Measurements from ENCODE around the gene HSPA6.
"Not testable (repeated sequence)": the region's sequence is repeated elsewhere in the genome, so short reads cannot be mapped to it uniquely, and the experiment has no call there.

The HSPA6 gene

DNA sequence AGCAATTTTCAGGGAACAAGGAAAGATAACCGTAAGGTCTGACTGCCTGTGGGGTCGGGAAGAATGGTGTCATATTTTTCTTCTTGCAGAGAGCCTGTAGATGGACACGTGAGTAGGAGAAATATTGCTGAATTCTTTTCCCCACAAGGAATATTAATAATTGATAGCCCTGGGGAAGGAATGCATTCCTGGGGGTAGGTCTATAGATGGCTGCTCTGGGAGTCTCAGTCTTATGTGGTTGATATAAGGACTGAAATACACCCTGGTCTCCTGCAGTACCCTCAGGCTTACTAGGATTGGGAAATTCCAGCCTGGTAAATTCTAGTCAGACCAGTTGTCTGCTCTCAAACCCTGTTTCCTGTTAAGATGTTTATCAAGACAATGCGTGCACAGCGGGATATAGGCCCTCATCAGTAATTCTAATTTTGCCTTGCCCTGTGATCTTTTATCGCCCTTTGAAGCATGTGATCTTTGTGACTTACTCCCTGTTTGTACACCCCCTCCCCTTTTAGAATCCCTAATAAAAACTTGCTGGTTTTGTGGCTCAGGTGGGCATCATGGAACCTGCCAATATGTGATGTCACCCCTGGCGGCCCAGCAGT lies 12.8 kb downstream of the HSPA6 start:
- DNase-seq = not testable (repeated sequence)

DNA sequence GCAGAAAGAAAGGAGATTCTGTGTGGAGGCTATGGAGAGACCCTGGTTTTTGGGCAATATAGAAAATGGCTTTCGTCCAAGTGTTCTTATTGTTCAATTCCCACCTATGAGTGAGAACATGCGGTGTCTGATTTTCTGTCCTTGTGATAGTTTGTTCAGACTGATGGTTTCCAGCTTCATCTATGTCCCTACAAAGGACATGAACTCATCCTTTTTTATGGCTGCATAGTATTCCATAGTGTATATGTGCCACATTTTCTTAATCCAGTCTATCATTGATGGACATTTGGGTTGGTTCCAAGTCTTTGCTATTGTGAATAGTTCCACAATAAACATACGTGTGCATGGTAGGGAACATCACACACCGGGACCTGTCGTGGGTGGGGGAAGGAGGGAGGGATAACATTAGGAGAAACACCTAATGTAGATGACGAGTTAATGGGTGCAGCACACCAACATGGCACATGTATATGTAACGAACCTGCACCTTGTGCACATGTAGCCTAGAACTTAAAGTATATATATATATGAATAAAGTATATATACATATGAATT lies 14.7 kb downstream of the HSPA6 start:
- not testable (repeated sequence) for DNase-seq

DNA sequence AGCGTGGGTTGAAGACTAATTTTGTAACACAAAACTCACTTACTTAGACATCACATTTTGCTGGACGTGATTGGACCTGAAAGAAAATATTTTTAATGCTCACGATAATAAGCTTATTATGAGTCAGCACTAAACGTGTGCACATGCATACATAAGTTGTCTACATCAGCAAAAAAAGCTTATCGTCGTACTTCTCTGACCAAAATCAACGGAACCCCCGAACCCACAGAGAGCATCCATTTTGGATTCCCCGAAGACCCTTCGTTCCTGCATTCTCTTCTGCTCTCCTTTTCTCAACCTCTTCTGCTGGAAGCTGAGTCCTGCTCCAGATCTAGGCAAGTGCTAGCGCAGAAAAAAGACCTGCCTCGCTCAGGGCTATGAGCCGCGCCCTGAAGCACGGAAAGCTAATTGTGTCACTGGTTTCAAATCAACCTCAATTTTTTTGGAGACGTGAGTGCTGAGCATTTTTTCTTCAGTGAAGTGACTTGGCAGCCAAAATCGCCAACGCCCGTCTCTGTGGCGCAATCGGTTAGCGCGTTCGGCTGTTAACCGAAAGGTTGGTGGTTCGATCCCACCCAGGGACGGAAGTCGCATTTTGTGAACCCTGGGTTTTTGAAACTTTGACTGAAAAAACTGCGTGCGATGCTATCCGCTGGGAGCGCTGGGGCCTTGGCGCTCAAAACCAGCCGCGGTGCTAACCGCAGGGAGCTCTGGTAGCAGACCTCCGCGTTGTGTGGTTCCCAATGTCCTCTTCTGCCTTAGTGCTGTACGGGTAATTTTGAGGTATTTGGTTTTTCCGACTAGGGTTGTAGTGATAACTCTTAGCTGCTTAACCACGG lies 15.6 kb downstream of the HSPA6 start:
- DNase-seq = peak; percentile 90

DNA sequence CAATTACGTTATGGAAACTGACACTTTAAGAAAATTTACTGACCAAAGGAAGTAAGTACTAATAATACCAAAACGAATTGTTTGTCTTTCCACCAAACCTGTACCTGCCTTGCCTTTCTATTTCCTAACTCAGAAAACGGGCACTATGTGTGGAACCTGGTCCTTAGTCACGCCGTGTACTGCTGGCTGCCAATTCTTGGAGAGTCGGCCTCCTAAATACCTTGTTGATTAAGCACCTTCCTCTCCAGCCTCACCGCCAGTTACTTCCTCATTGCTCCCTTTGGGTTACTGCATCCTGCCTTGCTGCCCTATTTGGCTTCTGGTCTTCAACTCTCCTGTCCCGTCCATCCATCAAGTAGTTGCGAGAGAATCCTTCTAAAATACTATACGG lies 16.2 kb downstream of the HSPA6 start:
- DNase-seq = not testable (repeated sequence)

DNA sequence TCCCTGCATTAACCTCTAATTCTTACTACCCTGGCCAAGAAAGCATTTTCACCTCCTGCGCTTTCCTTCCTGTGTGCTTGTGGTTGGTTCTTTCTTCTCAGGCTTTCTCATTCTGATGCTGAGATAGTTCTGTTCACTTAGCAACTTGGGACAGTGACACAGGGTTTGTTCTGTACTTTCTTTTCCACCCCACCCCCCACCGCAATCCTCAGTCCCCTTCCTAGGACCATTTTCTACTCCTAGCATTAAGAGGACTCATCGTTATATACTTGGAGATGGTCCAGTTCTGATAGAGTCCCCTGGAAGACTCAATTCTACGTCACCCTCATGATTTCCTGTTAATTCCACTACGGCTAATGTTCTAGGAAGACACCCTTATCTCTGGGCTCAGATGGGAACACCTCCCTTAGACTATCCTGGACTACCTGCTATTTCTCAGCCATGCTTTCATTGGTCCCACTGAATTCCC lies 17.8 kb downstream of the HSPA6 start:
- not testable (repeated sequence) for DNase-seq

DNA sequence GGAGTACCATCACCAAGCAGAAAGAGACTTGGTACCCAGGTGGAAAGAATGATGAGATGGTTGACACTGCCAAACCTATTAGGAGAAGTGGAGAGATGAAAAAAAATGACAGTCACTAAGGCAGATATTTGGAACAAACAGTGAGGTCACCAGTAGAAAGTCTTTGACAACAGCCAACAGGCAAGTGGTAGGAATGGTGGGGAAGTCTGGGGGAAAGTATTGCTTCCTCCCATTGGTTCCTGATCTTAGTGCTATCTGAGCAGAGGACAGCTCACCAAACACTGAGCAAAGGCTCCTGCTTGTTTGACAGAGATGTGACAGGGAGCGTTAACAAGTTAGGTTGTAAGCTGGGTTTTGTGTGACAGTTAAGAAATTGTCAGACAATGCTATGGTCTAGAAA lies 18.8 kb downstream of the HSPA6 start:
- DNase-seq = not testable (repeated sequence)

DNA sequence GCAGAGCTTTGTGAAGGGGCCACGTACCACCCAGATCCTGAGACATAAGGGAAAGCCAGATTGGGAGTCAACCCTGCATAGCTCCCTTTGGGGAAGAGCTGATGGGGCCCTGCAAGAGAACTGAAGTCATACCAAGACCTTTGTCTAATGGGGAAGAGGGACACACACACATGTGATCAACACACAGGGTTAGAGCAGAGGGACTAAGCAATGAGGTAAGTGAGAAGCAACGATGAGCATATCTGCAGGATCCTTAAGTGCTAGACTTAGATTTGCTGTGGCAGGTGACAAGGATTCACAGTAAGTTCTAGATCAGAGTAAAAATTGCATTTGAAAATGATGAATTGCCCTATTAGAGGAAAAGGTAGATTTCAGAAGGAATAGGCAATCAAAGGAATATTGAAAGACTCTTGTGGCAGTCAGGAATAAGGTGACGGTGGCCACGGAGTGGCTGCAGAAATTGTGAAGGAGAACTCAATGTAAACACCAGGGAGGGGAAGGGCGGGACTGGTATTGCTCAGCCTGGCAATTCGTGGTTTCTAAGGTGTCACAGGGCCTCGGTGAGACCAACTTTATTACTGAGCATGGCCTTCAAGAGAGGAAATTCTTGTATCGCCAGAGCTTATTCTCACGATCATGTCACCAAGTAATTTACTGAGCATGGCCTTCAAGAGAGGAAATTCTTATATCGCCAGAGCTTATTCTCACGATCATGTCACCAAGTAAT lies 20.8 kb downstream of the HSPA6 start:
- DNase-seq = not testable (repeated sequence)

DNA sequence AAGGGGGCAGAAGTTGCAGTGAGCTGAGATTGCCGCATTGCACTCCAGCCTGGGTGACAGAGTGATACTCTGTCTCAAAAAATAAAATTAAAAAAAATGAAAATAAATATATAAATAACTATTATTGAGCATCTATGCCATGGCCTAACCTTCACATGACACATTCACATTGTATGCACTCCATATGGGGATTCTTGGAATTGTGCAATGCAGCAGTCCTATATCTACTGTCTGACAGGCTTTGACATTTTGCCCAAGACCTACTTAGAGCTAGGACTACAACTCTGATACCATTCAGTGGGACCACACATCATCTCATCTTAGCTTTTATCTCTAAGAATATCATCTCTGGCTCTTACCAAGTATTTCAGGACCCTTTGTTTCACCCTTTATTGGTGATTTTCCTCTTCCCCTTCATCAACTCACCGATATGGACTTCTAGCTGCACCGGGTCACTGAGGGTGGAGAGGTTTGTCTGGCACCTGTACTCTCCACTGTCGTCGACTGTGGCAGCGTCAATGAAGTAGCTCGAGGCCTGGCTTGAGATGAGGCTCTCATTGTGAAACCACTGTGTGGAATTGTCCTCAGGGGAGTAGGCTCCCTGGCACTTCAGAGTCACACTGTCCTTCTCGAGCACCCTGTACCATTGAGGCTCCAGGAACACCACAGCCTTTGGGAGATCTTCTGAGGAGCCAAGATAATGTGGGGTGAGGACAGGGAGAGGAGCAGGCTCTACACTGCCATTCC lies 23.8 kb downstream of the HSPA6 start:
- not testable (repeated sequence) for DNase-seq

DNA sequence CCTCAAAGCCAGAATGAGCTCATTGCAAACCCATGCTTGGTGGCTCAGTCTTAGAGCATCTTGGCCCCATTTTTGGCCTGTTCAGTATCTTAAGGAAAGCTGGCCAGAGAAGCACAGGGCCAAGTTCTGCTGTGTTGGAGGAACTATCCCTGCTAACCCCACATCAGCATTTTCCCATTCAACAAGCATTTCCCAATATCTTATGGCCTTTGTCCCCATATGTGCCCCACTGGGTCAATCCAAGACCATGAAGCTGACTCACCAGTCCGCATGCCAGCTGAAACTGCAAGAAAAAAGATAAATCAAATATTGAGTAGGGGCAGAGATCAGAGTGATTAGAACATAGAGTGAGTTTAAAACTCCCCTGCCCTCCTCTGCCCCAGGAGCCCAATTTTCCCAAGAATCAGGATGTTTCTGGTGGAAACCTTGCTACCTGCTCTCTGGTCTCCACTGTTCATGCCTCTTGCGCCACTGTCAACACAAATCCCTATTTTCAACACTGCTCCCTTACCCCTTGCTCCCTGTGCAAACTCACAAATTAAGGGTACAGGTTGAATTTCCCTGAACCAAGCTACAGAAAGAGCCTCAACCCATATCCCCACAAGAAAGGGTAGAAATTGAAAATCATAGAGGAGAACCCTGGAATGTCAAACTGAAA lies 24.5 kb downstream of the HSPA6 start:
- not testable (repeated sequence) for DNase-seq

DNA sequence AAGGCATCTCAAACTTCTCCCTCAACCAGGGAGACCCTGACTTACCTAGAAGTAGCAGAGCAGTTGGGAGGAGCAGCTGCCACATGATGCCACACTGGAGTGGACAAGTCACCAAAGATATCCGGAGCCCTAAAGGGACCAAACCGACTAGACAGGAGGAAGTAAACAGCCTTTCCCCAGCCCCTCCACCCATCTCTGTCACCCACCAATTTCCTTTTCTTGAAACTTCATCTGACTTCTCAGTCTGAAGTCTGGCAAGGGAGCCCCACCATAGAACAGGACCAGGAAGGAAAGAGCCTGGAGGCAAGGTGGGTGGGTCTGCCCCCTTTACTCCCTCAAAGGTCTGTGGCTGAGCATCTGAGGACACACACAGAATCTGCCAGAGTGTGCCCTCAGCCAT lies 25.3 kb downstream of the HSPA6 start, which contains the start of gene FCGR3A:
Gene FCGR3A, minus strand, starts transcription at position 167 of the 400 bp plus-strand sequence. Its CDS starts 82 bp downstream, at position 85.
- no peak for DNase-seq

DNA sequence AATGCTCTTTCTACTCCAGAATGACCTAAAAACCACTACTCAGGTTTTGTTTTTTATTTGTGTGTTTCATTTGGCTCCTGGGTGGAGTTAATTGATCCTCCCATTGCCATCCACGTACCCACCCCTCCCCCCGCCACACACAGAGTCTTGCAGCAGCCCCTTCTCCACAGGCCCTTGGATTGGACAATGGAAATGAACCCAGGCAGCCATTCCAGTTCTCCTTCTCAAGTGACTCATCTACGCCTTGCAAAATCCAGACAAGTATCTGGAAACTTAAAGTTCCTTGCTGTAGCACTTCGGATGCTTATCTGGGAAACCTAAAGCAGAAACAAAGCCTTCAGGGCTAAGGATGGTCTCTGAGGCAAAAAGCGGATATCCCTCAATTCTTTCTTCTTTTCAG lies 26.6 kb downstream of the HSPA6 start:
- not testable (repeated sequence) for DNase-seq

DNA sequence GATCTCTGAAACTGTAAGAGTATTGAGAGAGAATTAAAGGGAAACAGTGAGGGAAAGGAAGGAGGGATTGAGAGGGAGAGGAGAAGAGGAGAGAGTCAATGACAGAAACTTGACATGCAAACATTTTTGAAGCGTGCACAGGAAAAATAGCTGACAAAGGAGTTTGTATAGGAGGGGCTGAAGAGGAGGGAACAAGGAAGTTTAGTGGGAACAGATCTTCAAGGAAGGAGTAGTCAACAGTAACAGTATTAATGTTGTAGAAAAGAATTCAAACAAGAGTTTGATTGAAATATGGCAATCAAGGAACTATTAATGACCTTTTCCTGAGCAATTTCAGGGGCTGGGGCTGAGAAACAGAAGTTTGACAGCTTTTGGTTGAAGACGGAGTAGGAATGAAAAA lies 29.3 kb downstream of the HSPA6 start:
- DNase-seq = not testable (repeated sequence)

DNA sequence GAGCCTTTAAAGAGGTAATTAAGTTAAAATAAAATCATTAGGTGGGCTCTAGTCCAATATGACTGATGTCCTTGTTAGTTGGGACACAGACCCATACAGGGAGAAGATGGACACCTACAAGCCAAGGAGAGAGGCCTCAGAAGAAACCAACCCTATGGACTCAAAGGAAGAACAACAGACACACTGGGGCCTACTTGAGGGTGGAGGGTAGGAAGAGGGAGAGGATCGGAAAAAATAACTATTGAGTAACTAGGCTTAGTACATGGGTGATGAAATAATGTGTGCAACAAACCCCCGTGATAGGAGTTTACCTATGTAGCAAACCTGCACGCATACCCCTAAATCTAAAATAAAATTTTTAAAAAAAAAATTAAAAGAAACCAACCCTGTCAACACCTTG lies 30.0 kb downstream of the HSPA6 start:
- DNase-seq = not testable (repeated sequence)

DNA sequence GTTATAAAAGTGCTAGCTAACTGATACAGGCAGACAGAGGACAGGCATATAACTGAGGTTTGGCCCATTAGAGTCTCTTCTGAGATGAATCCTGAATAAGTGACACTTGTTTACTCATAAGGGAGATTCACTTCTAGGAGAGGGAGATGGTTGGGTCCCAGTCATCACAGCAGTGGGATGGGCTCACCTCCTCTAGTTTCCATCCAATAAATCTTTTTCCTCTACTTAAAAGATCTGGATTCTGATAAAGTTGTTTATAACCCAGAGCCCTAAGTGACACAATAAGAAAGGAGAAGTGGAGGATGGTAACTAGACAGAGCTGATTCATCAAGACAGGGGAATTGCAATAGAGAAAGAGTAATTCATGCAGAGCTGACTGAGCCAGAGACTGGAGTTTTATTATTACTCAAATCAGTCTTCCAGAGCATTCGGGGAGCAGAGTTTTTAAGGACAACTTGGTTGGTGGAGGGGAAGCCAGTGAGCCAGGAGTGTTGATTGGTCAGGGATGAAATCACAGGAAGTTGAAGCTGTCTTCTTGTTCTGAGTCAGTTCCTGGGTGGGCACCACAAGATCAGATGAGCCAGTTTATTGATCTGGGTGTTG lies 30.6 kb downstream of the HSPA6 start:
- not testable (repeated sequence) for DNase-seq

DNA sequence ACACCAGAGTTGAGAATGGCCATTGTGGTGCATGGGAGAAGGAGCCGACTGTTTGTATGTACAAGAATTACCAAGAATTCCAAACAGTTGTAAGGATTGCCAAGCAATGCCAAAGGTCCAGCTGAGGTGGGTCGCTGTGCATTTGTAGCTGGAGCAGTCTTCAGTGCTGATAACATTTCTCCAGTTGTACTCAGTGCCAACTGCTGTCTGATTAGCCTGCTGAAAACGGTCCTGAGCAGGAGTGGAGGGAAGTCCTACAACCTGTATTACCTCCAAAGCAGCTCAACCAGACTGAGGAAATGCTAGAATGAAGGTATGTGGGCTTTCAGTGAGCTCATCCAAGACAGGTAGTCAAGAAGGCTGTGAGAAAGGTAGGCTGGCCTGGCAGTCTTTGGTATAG lies 31.8 kb downstream of the HSPA6 start:
- not testable (repeated sequence) for DNase-seq

DNA sequence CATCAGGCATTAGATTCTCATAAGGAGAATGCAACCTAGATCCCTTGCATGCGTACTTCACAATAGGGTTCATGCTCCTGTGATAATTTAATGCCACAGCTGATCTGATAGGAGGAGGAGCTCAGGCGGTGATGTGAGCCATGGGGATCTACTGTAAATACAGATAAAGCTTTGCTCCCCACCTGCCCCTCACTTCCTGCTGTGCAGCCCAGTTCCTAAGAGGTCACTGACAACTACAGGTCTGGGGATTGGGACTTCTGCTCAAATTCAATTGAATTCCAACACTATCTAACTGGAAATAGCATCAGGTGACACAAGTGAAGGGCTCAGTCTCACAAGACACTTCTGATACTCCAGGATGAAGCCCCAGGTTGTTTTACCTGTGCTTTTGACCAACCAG lies 32.6 kb downstream of the HSPA6 start:
- DNase-seq = not testable (repeated sequence)

DNA sequence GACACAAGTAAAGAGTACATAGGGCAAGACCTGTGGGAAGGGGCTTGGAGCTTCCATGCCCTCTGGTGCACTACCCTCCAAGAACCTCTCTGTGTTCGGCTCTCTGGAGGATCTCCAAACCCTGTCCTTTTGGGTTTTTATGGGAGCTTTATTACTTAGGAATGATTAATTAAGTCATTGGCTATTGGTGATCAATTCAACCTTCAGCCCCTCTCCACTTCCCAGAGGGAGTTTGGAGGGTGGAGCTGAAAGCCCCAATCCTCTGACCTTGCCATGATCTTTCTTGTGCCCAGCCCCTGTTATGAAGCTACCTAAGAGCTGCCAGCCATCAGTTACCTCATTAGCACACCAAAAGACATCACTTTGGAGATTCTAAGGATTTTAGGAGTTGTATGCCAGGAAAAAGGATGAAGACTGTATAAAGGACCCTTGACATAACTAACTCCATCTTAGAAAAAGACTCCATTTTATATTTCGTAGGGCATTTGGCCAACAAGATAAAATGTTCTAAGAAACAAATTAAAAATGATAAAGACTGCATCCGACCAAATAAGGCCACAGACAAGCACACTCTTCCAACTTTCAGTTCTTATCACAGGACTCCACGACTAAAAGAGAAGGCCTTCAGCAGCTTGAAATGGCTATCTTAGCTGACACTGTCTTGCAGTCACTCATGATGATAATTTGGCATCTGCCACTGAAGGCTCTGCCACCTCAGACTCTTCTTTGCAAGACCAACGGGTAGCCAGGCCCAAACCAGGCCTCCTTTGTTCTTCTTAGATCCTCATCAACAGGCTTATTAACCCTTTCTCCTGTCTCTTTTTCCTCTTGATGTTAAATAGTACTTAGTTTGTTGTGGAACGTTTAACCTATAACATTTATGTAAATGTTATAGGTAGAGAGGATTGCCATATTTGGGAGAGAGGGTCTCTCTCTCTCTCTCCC lies 33.4 kb downstream of the HSPA6 start:
- DNase-seq = not testable (repeated sequence)

DNA sequence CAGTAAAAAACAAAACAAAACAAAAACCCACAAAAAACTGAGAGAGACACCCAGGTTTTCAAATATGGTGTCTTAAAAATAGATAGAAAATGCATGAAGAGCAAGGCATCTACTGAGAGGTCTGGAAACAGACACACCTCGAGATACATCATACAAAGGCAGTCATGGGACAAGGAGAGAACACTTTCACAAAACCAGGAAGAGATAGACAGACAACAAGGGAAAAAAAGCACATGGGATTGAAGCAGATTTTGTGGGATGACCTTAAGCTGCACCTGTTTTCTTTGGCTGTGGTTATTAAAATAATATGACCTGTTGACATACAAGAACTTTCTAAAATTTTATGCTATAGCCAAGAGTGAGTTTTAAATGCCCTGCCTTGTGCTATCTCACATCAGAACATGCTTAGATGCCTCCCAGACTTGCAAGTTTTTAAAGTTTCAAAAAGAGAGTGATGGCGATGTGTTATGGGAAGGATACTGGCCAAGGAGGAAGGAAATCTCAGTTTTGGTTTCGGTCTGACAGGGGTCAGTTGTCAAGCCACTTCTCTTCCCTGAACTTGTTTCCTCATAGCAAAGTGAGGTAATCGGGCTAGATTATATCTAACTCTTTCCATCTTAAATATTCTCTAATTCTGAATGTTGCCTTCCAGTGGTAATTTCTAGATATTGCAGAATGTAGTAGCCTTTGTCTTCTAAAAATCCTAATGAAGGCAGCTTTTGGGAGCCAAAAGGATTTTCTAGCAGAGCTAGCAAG lies 36.8 kb downstream of the HSPA6 start:
- DNase-seq = not testable (repeated sequence)

DNA sequence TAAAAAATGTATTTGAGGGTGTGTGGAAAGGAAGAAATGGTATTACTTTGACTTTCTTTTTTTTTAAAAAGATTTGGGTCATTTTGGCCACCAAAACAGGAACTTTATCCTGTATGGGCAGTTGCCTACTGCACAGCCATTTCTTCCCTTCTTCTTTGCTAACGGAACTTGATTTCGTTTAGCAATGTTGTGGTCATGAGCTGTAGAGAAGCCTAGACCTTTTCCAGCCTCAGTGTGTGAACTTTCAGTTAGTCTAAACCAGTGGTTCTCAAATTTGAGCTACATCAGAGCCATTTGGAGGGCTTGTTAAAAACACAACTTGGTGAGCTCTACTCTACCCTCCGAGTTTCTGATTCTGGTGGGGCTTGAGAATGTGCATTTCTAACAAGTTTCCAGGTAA lies 38.1 kb downstream of the HSPA6 start:
- DNase-seq = not testable (repeated sequence)
